HepG2 (cell line): ENCODE results near the gene TAF8. TPM values are rescaled to one million over a fixed set of nuclear protein-coding genes. Genes with fewer than 3 reads are reported as not detected.

Experiments used
- ATAC-seq: fragments of 200-7000 bp; cut with Tn5 transposase; 3 replicates; pipeline ENCODE4 v1.9.1; 2020; ENCODE audit warnings: mild to moderate bottlenecking, moderate library complexity
- Bru-seq: library from RNA; stranded (reverse); fragments of 400-500 nt; gene quantifications from one replicate; lab custom pipeline; 2021; lab: Mats Ljungman, UMichigan
- BruChase-seq, 2 experiments: library from RNA; stranded (reverse); fragments of 400-500 nt; gene quantifications; one replicate each; lab custom pipeline; 2021; lab: Mats Ljungman, UMichigan
- BruUV-seq: library from RNA; stranded (reverse); fragments of 400-500 nt; replicated peaks from 2 replicates; lab custom pipeline; 2021; lab: Mats Ljungman, UMichigan
- CTCF ChIA-PET: fragments of 300-600 bp; formaldehyde crosslinking; extraction: SDS; loops from one replicate; lab custom pipeline; 2021; ENCODE audit warnings: low total read pairs, inconsistent platforms, low intra/inter-chr PET ratio; lab: Yijun Ruan, JAX
- POLR2A ChIA-PET: fragments of 350-600 bp; sonication (Branson Sonifier 250); formaldehyde crosslinking; loops from one replicate; lab custom pipeline; 2020; ENCODE audit warnings: antibody characterized with exemption, inconsistent platforms; lab: Yijun Ruan, JAX
- DNase-seq: peaks from one replicate; pipeline ENCODE4 v3.0.0-alpha.2; 2015; ENCODE audit warnings: low spot score
- FAIRE-seq: peaks from 3 replicates; lab custom pipeline; 2011; peaks lifted over from hg19 to GRCh38; lab: Jason Lieb, UNC
- H2AFZ ChIP-seq: one replicate; pipeline ENCODE4 v1.6.1; 2011; ENCODE audit warnings: low read length, inconsistent platforms
- H3K27ac ChIP-seq: fragments of 300-600 bp; 3 replicates; pipeline ENCODE4 v1.8.0; 2011; ENCODE audit warnings: mixed run types, mild to moderate bottlenecking, mixed read lengths, low read length, inconsistent platforms; ENCODE audit not compliant: insufficient read depth; ENCODE audit errors: extremely low read length
- H3K27me3 ChIP-seq, 2 experiments: fragments of 200-600 bp in 1 of 2; 2 replicates in 1 of 2; 3 replicates in 1 of 2; pipeline versions ENCODE4 v1.6.0 to v1.8.0; 2011; ENCODE audit warnings: low read length in 2 of 2, mild to moderate bottlenecking in 2 of 2, moderate library complexity in 2 of 2, inconsistent platforms in 1 of 2; ENCODE audit not compliant: insufficient read depth in 2 of 2, control insufficient read depth in 1 of 2
- H3K36me3 ChIP-seq, 2 experiments: fragments of 200-600 bp in 1 of 2; replicated peaks in 1 of 2; 2 replicates in 1 of 2; 3 replicates in 1 of 2; pipeline versions ENCODE4 v1.5.1 to v1.8.0; 2011; ENCODE audit warnings: low read length in 2 of 2, inconsistent platforms in 1 of 2; ENCODE audit not compliant: insufficient read depth in 2 of 2, control insufficient read depth in 1 of 2
- H3K4me1 ChIP-seq: 2 replicates; pipeline ENCODE4 v1.5.1; 2012; ENCODE audit warnings: low read length, inconsistent platforms; ENCODE audit not compliant: insufficient read depth
- H3K4me2 ChIP-seq: 2 replicates; pipeline ENCODE4 v1.6.0; 2011; ENCODE audit warnings: low read depth, low read length, inconsistent platforms
- H3K4me3 ChIP-seq, 3 experiments: fragments of 200-600 bp in 1 of 3; sonication (generic), shearing (Covaris generic) in 1 of 3; replicated peaks in 1 of 3; 2 replicates each; pipeline ENCODE4 v1.5.1; 2011 to 2016; ENCODE audit warnings: low read length in 3 of 3, inconsistent platforms in 2 of 3, low read depth in 2 of 3, mild to moderate bottlenecking in 2 of 3, control low read depth in 1 of 3, mixed read lengths in 1 of 3; ENCODE audit not compliant: insufficient read depth in 1 of 3
- H3K79me2 ChIP-seq: one replicate; pipeline ENCODE4 v1.6.1; 2011; ENCODE audit warnings: low read length, inconsistent platforms; ENCODE audit not compliant: insufficient read depth
- H3K9ac ChIP-seq: 2 replicates; pipeline ENCODE4 v1.6.0; 2011; ENCODE audit warnings: mild to moderate bottlenecking, low read depth, low read length, inconsistent platforms; ENCODE audit not compliant: insufficient read depth
- H3K9me3 ChIP-seq: 2 replicates; pipeline ENCODE4 v1.5.1; 2012; ENCODE audit warnings: mild to moderate bottlenecking, low read length
- H4K20me1 ChIP-seq: 2 replicates; pipeline ENCODE4 v1.6.0; 2011; ENCODE audit warnings: inconsistent platforms, mild to moderate bottlenecking, low read length, moderate library complexity; ENCODE audit not compliant: insufficient read depth
- CBX2 ChIP-seq, 2 experiments: fragments of 200-600 bp in 1 of 2; sonication (generic); formaldehyde crosslinking in 1 of 2; IDR thresholded peaks; 2 replicates each; pipeline versions ENCODE4 v1.7.0 to v1.8.1; 2018 to 2022; ENCODE audit warnings: low read depth in 2 of 2, low read length in 1 of 2, mild to moderate bottlenecking in 1 of 2, missing genetic modification reagents in 1 of 2
- EHMT2 ChIP-seq: fragments of 200-600 bp; sonication (generic); IDR thresholded peaks from 2 replicates; pipeline ENCODE4 v1.7.0; 2017; ENCODE audit warnings: antibody characterized with exemption, low read depth, low read length, borderline replicate concordance
- ETV6 ChIP-seq: sonication (generic); formaldehyde crosslinking; conservative IDR thresholded peaks from 2 replicates; pipeline ENCODE4 v1.4.0; 2020; ENCODE audit warnings: missing genetic modification reagents
- HHEX ChIP-seq: IDR thresholded peaks from 2 replicates; pipeline ENCODE4 v1.6.1; 2016; ENCODE audit warnings: control low read depth
- NFKBIZ ChIP-seq: IDR thresholded peaks from 2 replicates; pipeline ENCODE4 v1.6.1; 2018; ENCODE audit warnings: missing genetic modification reagents, missing compliant biosample characterization
- PHF20 ChIP-seq: sonication (generic); formaldehyde crosslinking; IDR thresholded peaks from 2 replicates; pipeline ENCODE4 v1.5.0; 2020; ENCODE audit warnings: mild to moderate bottlenecking, missing genetic modification reagents
- ZNF446 ChIP-seq: sonication (generic); formaldehyde crosslinking; IDR thresholded peaks from 2 replicates; pipeline ENCODE4 v1.5.0; 2020; ENCODE audit warnings: mild to moderate bottlenecking, missing genetic modification reagents
- ZNF788 ChIP-seq: sonication (generic); formaldehyde crosslinking; IDR thresholded peaks from 2 replicates; pipeline ENCODE4 v1.5.0; 2020; ENCODE audit warnings: mild to moderate bottlenecking, missing genetic modification reagents, borderline replicate concordance
- WGBS: methylation state at CpG from one replicate; pipeline ENCODE4 v1.1.6; 2017; ENCODE audit warnings: low lambda C conversion rate; 5-methylcytosine and 5-hydroxymethylcytosine counted together
- in situ Hi-C: cut with HindIII; loops from 2 replicates; pipeline ENCODE4 v1.10.0; 2017; ENCODE audit warnings: low pct_unique_long_range_greater_than_20kb; ENCODE audit not compliant: extremely low pct_ligation_motif_present
- intact Hi-C: fragments of 100-400 bp; cut with micrococcal nuclease; formaldehyde crosslinking; loops from one replicate; pipeline ENCODE4 v1.10.0; 2022; ENCODE audit not compliant: unreplicated experiment
- long read RNA-seq, 2 experiments: library from RNA in 1 of 2; library from polyadenylated mRNA in 1 of 2; stranded (forward) in 1 of 2; unstranded in 1 of 2; transcript quantifications; one replicate each; pipeline ENCODE4 v2.0.0, GENCODE V29; 2019 to 2022
- polyA minus RNA-seq, 3 experiments: library from RNA; depleted of rRNA, polyadenylated mRNA; stranded (reverse); fragments of >200 nt; gene quantifications; 2 replicates each; pipeline ENCODE4 v1.2.3, GENCODE V29; 2011; ENCODE audit warnings: low replicate concordance in 1 of 3
- polyA plus RNA-seq, 8 experiments: library from polyadenylated mRNA; depleted of rRNA in 3 of 8; stranded (reverse) in 7 of 8; unstranded in 1 of 8; fragments of >200 nt; fragmentation: Illumina TruSeq in 4 of 8; extraction: Trizol in 4 of 8; gene quantifications; 2 replicates each; pipeline versions ENCODE4 v1.2.1 to v1.2.3, GENCODE V29; 2011 to 2016; ENCODE audit warnings: low read depth in 4 of 8, missing spikeins in 1 of 8, mixed read lengths in 1 of 8; ENCODE audit not compliant: insufficient read depth in 1 of 8
- total RNA-seq, 5 experiments: library from RNA; depleted of rRNA; stranded (reverse); fragments of >200 nt; fragmentation: Illumina TruSeq; extraction: Trizol; gene quantifications; 2 replicates each; pipeline ENCODE4 v1.2.3, GENCODE V29; 2016; ENCODE audit warnings: low read depth in 1 of 5
- TF ChIP-seq, protein P1 (sequence below): sonication (generic); formaldehyde crosslinking; IDR thresholded peaks from 2 replicates; pipeline ENCODE4 v1.4.0; 2020; ENCODE audit warnings: missing genetic modification reagents, mild to moderate bottlenecking, borderline replicate concordance
- TF ChIP-seq, protein P2 (sequence below): sonication (generic); formaldehyde crosslinking; IDR thresholded peaks from 2 replicates; pipeline ENCODE4 v1.4.0; 2020; ENCODE audit warnings: mild to moderate bottlenecking, missing genetic modification reagents
- TF ChIP-seq, protein P3 (sequence below): sonication (generic); formaldehyde crosslinking; IDR thresholded peaks from 2 replicates; pipeline ENCODE4 v1.5.0; 2020; ENCODE audit warnings: mild to moderate bottlenecking, missing genetic modification reagents

The TAF8 gene, protein sequence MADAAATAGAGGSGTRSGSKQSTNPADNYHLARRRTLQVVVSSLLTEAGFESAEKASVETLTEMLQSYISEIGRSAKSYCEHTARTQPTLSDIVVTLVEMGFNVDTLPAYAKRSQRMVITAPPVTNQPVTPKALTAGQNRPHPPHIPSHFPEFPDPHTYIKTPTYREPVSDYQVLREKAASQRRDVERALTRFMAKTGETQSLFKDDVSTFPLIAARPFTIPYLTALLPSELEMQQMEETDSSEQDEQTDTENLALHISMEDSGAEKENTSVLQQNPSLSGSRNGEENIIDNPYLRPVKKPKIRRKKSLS
- total RNA-seq (2016; rRNA removed; fragmentation: Illumina TruSeq; extraction: Trizol) (20.2 and 25.2 TPM in 2 replicates), polyA plus RNA-seq (2011; rRNA removed) (23.8 and 25.8 TPM in 2 replicates), polyA minus RNA-seq (2011; rRNA and poly(A)+ RNA removed; ENCODE audit: low replicate concordance) (73.6 and 87.5 TPM in 2 replicates), Bru-seq, nascent RNA (percentile 85 among the genes with signal in this experiment), BruChase-seq, experiment 1, labeled RNA remaining after a 6-hour chase (percentile 86 among the genes with signal in this experiment), BruChase-seq, experiment 2, labeled RNA remaining after a 2-hour chase (percentile 88 among the genes with signal in this experiment)
- 5.3 and 5.6 TPM in 2 replicates for total RNA-seq (2016; cell fraction: cytosol; rRNA removed; fragmentation: Illumina TruSeq; extraction: Trizol; ENCODE audit: low read depth)
- 18.4 and 26.1 TPM in 2 replicates for total RNA-seq (2016; cell fraction: insoluble cytoplasmic fraction; rRNA removed; fragmentation: Illumina TruSeq; extraction: Trizol)
- 7.7 and 11.1 TPM in 2 replicates for total RNA-seq (2016; cell fraction: membrane; rRNA removed; fragmentation: Illumina TruSeq; extraction: Trizol)
- total RNA-seq (2016; cell fraction: nucleus; rRNA removed; fragmentation: Illumina TruSeq; extraction: Trizol), result 25.6 and 26.1 TPM in 2 replicates
- 14.5 and 19.7 TPM in 2 replicates for polyA plus RNA-seq (2011; cell fraction: cytosol; rRNA removed)
- polyA plus RNA-seq (2011; cell fraction: nucleus; rRNA removed), result 30.8 and 36.5 TPM in 2 replicates
- 8.9 and 11.5 TPM in 2 replicates for polyA plus RNA-seq (2012)
- polyA plus RNA-seq (2016; cell fraction: cytosol; fragmentation: Illumina TruSeq; extraction: Trizol; ENCODE audit: low read depth), result 2.2 and 2.4 TPM in 2 replicates
- polyA plus RNA-seq (2016; cell fraction: insoluble cytoplasmic fraction; fragmentation: Illumina TruSeq; extraction: Trizol; ENCODE audit: low read depth), result 11.5 and 15.5 TPM in 2 replicates
- polyA plus RNA-seq (2016; cell fraction: membrane; fragmentation: Illumina TruSeq; extraction: Trizol; ENCODE audit: low read depth), result 2.5 and 3.1 TPM in 2 replicates
- polyA plus RNA-seq (2016; cell fraction: nucleus; fragmentation: Illumina TruSeq; extraction: Trizol; ENCODE audit: insufficient read depth, low read depth), result 23.7 and 26.1 TPM in 2 replicates
- polyA minus RNA-seq (2011; cell fraction: cytosol; rRNA and poly(A)+ RNA removed), result 12.6 and 13.8 TPM in 2 replicates
- polyA minus RNA-seq (2011; cell fraction: nucleus; rRNA and poly(A)+ RNA removed), result 74.5 and 84.5 TPM in 2 replicates
- long read RNA-seq, experiment 1, partial matches to known transcripts, result 1 of 5 reads
- long read RNA-seq, experiment 1, other reads (novel, unspliced or antisense), result 2 of 5 reads
- long read RNA-seq, experiment 2, partial matches to known transcripts, result 0 of 17 reads
- long read RNA-seq, experiment 2, other reads (novel, unspliced or antisense), result 17 of 17 reads

DNA sequence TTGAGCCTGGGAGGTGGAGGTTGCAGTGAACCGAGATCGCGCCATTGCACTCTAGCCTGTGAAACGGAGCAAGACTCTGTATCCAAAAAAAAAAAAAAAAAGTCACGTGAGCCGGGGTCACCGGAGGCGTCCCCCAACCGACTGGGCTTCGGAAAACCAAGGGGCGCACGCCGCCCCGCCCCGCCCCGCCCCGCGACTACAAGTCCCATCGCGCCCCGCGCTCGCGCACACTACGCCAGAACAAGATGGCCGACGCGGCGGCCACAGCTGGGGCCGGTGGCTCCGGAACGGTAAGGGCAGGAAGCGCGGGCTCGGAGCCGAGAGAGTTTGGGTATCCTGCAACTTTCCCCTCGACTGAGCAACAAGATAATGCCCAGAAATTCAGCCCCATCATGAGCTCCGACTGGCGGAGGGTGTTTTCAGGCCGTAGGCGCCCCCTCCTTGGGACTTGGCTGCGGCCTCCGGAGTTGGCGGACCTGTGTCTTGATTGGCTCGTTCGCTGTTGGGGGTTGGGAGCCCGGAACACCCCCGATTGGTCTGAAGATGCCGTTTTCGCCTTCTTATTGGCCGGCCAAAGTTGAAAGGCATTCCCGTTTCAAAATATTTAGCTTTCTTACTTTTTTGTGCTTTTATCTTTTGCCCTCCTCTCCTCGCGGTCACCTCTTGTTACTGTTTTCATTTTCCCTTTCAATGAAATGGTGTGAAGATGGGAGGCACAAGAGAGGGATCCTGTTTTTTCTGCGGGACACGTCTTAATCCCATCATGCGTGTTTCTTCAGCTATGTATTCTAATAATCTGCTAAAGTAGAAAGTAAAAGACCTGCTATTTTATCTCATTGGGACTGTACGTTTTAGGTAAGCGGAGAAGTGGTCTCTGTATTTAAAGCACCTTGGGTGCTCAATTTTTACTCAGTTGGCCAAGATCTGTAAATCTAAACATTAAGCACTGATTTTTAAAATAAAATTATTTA is at the start of gene TAF8:
TAF8 (plus strand) TSS at position 228 of the 971 bp plus-strand sequence; CDS start at position 246, 18 bp downstream.
- Histone ChIP-seq H2AFZ (peak within 1 kb of the TSS; percentile 98), H3K9ac (peak within 1 kb of the TSS; percentile 98), H3K79me2 (peaks cover 10% of the 10 kb centered on the region), H4K20me1 (no peaks in the 10 kb centered on the region), H3K36me3 (peaks cover 8 to 31% of the 10 kb centered on the region in 2 experiments; a peak in 4 of 5 replicates), H3K4me2 (peak within 1 kb of the TSS; percentile 97), H3K9me3 (no peaks in the 10 kb centered on the region), H3K27ac (peak within 1 kb of the TSS; percentile 96), H3K4me1 (peaks cover 51% of the 10 kb centered on the region), H3K4me3 (peak within 1 kb of the TSS; percentile 68 to 100 (median 99)), H3K27me3 (no peaks in the 10 kb centered on the region; a peak in 2 of 5 replicates)
- 6% methylated on average over 51 of the region's 59 CpGs for WGBS
- DNase-seq (peak; percentile 94), ATAC-seq (peak; percentile 90), FAIRE-seq (peak; percentile 95)
- ChIA-PET POLR2A (interaction anchor here (0.6 to 4.9 kb wide), 32 partner anchors 10 to 1132 kb away, joined by 3 to 46 read pairs (median 4); partner anchors contain the start of genes BYSL, CCND3, CUL9 and FRS3), CTCF (no interaction called here)
- TSS peak; percentile 68 for BruUV-seq
- in situ Hi-C loops (no loop called here), intact Hi-C loops (no loop called here)
- TF ChIP-seq NFKBIZ (CRISPR knock-in tag) (no peak), PHF20 (peak; percentile 89), CBX2 (IDR thresholded peaks at IDR 0.05; ENCODE audit: low read depth, low read length) (no peak), CBX2 (CRISPR knock-in tag; IDR thresholded peaks at IDR 0.05; ENCODE audit: low read depth) (no peak), ZNF446 (CRISPR knock-in tag) (no peak), HHEX (CRISPR knock-in tag) (no peak), EHMT2 (no peak), ETV6 (CRISPR knock-in tag) (peak; percentile 91), ZNF788 (CRISPR knock-in tag) (no peak)
- TF ChIP-seq, protein P1, sequence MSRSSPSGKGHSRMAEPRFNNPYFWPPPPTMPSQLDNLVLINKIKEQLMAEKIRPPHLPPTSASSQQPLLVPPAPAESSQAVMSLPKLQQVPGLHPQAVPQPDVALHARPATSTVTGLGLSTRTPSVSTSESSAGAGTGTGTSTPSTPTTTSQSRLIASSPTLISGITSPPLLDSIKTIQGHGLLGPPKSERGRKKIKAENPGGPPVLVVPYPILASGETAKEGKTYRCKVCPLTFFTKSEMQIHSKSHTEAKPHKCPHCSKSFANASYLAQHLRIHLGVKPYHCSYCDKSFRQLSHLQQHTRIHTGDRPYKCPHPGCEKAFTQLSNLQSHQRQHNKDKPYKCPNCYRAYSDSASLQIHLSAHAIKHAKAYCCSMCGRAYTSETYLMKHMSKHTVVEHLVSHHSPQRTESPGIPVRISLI, result peak; percentile 92; the same call in 1 of the 2 replicates
- TF ChIP-seq, protein P2, sequence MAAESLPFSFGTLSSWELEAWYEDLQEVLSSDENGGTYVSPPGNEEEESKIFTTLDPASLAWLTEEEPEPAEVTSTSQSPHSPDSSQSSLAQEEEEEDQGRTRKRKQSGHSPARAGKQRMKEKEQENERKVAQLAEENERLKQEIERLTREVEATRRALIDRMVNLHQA (CRISPR knock-in tag), result no peak
- TF ChIP-seq, protein P3, sequence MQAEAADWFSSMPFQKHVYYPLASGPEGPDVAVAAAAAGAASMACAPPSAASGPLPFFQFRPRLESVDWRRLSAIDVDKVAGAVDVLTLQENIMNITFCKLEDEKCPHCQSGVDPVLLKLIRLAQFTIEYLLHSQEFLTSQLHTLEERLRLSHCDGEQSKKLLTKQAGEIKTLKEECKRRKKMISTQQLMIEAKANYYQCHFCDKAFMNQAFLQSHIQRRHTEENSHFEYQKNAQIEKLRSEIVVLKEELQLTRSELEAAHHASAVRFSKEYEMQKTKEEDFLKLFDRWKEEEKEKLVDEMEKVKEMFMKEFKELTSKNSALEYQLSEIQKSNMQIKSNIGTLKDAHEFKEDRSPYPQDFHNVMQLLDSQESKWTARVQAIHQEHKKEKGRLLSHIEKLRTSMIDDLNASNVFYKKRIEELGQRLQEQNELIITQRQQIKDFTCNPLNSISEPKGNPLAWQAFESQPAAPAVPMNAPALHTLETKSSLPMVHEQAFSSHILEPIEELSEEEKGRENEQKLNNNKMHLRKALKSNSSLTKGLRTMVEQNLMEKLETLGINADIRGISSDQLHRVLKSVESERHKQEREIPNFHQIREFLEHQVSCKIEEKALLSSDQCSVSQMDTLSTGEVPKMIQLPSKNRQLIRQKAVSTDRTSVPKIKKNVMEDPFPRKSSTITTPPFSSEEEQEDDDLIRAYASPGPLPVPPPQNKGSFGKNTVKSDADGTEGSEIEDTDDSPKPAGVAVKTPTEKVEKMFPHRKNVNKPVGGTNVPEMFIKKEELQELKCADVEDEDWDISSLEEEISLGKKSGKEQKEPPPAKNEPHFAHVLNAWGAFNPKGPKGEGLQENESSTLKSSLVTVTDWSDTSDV (CRISPR knock-in tag), result no peak
